HuH-7.5 (cell line): ENCODE results near the gene CHST8.
"Not testable (repeated sequence)": the region's sequence is repeated elsewhere in the genome, so short reads cannot be mapped to it uniquely, and the experiment has no call there.

ENCODE experiments used
- DNase-seq: peaks from one replicate; pipeline ENCODE4 v3.0.0; 2011; ENCODE audit warnings: low spot score

CHST8 gene

GRCh38 chr19:33812388-33813330, 190.9 kb downstream of the CHST8 start:
- no peak for DNase-seq

DNA sequence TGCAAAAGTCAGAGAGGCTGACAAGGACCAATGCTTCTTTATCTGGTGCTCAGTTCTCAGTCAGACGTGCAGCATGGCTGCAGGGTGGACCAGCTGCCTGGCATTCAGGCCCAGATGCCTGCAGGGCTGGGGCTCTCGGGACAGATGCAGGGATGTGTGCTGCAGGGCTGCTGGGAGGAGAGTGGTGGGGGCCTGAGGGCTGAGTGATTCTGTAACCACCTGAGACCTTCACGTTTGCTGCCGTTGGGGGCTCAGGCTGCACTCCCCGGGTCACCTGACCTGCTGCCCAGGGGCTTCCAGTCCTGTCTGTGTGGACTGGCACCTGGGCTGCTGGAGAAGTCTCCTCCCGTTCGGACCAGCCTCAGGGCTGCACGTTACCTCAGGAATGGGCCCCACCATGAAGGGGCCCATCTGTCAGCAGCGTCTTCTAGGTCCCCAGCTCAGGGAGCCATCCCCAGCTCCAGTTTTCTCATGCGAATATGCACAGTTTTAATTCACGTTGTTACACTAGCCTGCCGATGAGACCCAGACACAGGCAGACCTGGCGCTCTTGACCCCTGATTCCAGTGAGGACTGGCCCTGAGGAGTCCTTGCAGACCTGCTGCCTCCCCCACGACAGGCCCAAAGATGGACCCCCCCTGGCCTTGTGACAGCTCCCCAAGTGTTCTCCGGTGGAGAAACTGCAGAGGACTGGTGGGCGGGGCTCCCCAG, 191.8 kb downstream of the CHST8 start:
- no peak for DNase-seq

- DNase-seq: no peak
Measured at GRCh38 chr19:33814181-33815165, 192.7 kb downstream of the CHST8 start.

- no peak for DNase-seq
Measured at GRCh38 chr19:33815380-33816340, 193.9 kb downstream of the CHST8 start.

GRCh38 chr19:33818411-33818810, 196.7 kb downstream of the CHST8 start:
- no peak for DNase-seq

GRCh38 chr19:33819078-33819477, 197.3 kb downstream of the CHST8 start:
- not testable (repeated sequence) for DNase-seq

GRCh38 chr19:33819506-33819879, 197.7 kb downstream of the CHST8 start:
- no peak for DNase-seq

- DNase-seq: peak; percentile 81
Measured at GRCh38 chr19:33819880-33820781, 198.4 kb downstream of the CHST8 start.

- DNase-seq: no peak
Measured at GRCh38 chr19:33821871-33822270, 200.1 kb downstream of the CHST8 start.
